ENCODE measurements around the gene LRFN2. TPM values are rescaled to one million over a fixed set of nuclear protein-coding genes. Genes with fewer than 3 reads are reported as not detected.

LRFN2 gene
- total RNA-seq, 6 donors from 2014 or later: 0.06 to 0.20 TPM; not detected in 4

DNA sequence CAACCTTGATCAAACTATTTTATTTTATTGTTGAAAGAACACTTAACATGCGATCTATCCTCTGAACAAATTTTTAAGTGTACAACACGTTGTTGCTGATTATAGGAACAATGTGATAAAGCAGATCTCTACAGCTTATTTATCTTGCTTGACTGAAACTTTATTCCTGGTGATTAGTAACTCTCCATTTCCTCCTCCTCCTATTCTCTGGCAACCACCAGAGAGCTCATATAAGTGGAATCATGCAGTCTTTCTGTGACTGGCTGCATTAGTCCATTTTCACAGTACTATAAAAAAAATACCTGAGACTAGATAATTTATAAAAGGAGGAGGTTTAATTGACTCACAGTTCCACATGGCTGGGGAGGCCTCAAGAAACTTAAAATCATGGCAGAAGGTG is 218.1 kb downstream of the LRFN2 start:
- Histone ChIP-seq H3K4me3 (no peak overlapping the region), H3K27me3 (no peaks in the 10 kb centered on the region), H3K36me3 (no peaks in the 10 kb centered on the region), H3K4me1 (no peaks in the 10 kb centered on the region), H3K9me3 (peaks cover 0 to 5% (median 2%) of the 10 kb centered on the region in 4 donors), H3K27ac (no peak overlapping the region)
- 45 to 56% methylated on average over 2 of the region's 2 CpGs for WGBS, 2 donors
- TF ChIP-seq POLR2A (IDR thresholded peaks at IDR 0.05) (no peak), POLR2AphosphoS5 (IDR thresholded peaks at IDR 0.05) (no peak), EP300 (IDR thresholded peaks at IDR 0.05) (no peak)
- TF ChIP-seq, protein P1, sequence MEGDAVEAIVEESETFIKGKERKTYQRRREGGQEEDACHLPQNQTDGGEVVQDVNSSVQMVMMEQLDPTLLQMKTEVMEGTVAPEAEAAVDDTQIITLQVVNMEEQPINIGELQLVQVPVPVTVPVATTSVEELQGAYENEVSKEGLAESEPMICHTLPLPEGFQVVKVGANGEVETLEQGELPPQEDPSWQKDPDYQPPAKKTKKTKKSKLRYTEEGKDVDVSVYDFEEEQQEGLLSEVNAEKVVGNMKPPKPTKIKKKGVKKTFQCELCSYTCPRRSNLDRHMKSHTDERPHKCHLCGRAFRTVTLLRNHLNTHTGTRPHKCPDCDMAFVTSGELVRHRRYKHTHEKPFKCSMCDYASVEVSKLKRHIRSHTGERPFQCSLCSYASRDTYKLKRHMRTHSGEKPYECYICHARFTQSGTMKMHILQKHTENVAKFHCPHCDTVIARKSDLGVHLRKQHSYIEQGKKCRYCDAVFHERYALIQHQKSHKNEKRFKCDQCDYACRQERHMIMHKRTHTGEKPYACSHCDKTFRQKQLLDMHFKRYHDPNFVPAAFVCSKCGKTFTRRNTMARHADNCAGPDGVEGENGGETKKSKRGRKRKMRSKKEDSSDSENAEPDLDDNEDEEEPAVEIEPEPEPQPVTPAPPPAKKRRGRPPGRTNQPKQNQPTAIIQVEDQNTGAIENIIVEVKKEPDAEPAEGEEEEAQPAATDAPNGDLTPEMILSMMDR (IDR thresholded peaks at IDR 0.05): no peak
- no peak for DNase-seq
- ATAC-seq (ENCODE audit: low FRiP score in 2 of 2): no peak

DNA sequence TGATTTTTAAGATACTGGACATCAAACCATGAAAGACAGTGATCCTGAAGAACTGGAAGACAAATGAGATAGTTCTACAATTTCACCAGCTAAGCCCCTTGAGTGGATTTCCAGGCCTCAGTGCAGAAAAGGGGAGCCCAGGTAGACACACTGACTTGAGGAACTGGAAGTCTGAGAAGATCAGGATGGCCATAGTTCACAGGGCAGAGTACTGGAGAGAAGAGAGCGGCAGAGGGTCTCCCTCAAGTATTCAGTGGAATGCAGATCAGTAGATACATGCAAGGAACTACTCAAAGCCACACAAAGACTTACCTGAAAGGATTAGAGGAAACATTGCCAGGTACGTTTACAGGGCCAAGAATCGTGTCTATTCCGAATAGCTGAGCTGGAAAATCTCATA is 224.3 kb downstream of the LRFN2 start:
- no peak overlapping the region for H3K4me3 ChIP-seq
- TF ChIP-seq, protein P1 (IDR thresholded peaks at IDR 0.05): no peak
- no peak for TF ChIP-seq POLR2A (IDR thresholded peaks at IDR 0.05)
- TF ChIP-seq POLR2AphosphoS5 (IDR thresholded peaks at IDR 0.05): no peak
- no peak for TF ChIP-seq EP300 (IDR thresholded peaks at IDR 0.05)
- ATAC-seq (ENCODE audit: low FRiP score in 2 of 2) (no peak), DNase-seq (no peak)
- H3K9me3 ChIP-seq: peaks cover 0 to 5% (median 2%) of the 10 kb centered on the region in 4 donors
- H3K27ac ChIP-seq: no peak overlapping the region
- WGBS, 2 donors: 92 to 93% methylated on average over 4 of the region's 4 CpGs
- H3K4me1 ChIP-seq: no peaks in the 10 kb centered on the region
- H3K36me3 ChIP-seq: no peaks in the 10 kb centered on the region
- no peaks in the 10 kb centered on the region for H3K27me3 ChIP-seq

DNA sequence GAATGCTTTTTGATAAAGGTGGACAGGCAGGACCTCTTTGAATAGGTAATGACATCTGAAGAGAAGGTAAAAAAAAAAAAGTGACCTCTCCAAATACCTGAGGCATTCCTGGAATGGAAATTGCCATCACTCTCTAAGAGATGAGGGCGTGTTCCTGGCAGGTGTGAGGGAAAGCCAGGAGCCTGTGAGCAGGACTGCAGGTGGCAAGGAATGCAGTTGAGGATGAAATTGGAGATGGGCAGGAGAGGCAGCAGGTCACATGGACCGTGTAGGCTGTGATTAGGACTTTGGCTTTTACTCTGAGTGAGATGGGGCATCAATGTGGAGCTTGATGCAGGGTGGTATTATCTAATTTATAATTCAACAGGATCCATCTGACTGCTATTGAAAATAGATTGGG is 227.4 kb downstream of the LRFN2 start:
- Histone ChIP-seq H3K4me1 (no peaks in the 10 kb centered on the region), H3K27ac (no peak overlapping the region), H3K27me3 (no peaks in the 10 kb centered on the region), H3K36me3 (no peaks in the 10 kb centered on the region), H3K4me3 (no peak overlapping the region), H3K9me3 (no peaks in the 10 kb centered on the region)
- WGBS, 2 donors: 36 to 41% methylated on average over 2 of the region's 2 CpGs
- TF ChIP-seq POLR2A (IDR thresholded peaks at IDR 0.05) (no peak), POLR2AphosphoS5 (IDR thresholded peaks at IDR 0.05) (no peak), EP300 (IDR thresholded peaks at IDR 0.05) (no peak)
- TF ChIP-seq, protein P1 (IDR thresholded peaks at IDR 0.05): no peak
- ATAC-seq (ENCODE audit: low FRiP score in 2 of 2) (peak in 1 of 2 donors; percentile 67), DNase-seq (no peak)

DNA sequence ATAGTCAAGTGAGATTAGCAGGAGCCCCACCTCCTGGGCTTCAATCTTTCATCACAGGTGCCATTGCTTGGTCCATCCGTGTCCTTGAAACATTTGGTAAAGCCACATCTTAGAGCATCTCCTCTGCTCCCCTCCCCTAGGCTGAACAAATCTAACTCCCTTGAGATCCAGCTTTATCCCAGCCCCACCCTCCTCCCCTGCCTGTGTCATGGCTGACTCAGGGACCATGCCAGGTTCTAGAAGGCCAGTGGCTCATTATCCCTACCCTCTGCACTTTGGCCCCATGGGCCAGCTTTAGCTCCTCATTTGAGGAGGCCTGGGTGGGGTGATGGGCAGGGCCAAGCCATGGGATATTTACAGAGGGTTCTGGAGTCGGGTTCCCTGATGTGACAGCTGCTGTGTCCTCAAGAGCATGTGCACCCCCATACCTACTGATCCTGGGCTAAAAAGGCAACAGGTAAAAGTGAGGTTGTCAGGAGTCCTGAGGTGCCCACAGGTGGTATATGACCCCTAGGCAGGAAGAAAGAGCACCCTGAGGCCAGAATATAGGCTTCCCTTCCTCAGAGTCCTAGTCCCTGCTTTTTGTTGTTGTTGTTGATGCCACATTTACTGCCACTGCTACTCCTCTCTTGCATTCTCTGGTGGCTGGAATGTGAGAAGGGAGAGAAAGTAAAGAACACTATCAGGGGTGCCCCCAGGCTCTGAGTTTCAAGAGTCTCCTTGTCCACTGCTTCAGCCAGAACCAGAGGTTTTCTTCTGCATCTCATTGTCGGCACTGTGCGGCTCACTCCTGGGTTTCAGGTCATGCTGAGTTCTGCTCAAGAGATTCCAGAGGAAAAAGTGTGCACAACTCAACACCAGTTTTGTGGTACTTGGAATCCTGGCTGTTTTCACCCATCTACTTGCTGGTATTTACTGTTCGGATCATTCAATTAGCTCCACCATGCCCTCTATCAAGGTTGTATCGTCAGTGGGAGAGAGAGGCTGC is 228.4 kb downstream of the LRFN2 start:
- Histone ChIP-seq H3K27me3 (no peaks in the 10 kb centered on the region), H3K9me3 (no peaks in the 10 kb centered on the region), H3K4me3 (no peak overlapping the region), H3K36me3 (no peaks in the 10 kb centered on the region), H3K4me1 (no peaks in the 10 kb centered on the region), H3K27ac (no peak overlapping the region)
- ATAC-seq (ENCODE audit: low FRiP score in 2 of 2): no peak
- 84 to 86% methylated on average over 5 to 6 of the region's 6 CpGs for WGBS, 2 donors
- TF ChIP-seq, protein P1 (IDR thresholded peaks at IDR 0.05): no peak
- TF ChIP-seq POLR2AphosphoS5 (IDR thresholded peaks at IDR 0.05): no peak
- no peak for TF ChIP-seq POLR2A (IDR thresholded peaks at IDR 0.05)
- TF ChIP-seq EP300 (IDR thresholded peaks at IDR 0.05): no peak
- no peak for DNase-seq
